Measurements from ENCODE around the gene ACTG1. TPM values are rescaled to one million over a fixed set of nuclear protein-coding genes. Genes with fewer than 3 reads are reported as not detected.
A peak's percentile ranks its signal among the peaks of the same experiment; 100 is the strongest.

Gene ACTG1
- total and polyA plus RNA-seq, 9 of the 15 experiments (the other 6 are each of a cell fraction or from before 2014, with no cell fraction given) = 224 to 1,775 (median 568) TPM

- TF ChIP-seq ZBTB43 (CRISPR knock-in tag; IDR thresholded peaks at IDR 0.05) (no peak), TRIM24 (IDR thresholded peaks at IDR 0.05) (no peak), FOXJ2 (tag; IDR thresholded peaks at IDR 0.05) (no peak), HDAC2 (IDR thresholded peaks at IDR 0.05) (0 out of 2 replicates have a peak, but pooled peaks have one; percentile 34), RAD51 (IDR thresholded peaks at IDR 0.05; ENCODE audit: borderline replicate concordance, low read depth) (no peak), VEZF1 (CRISPR knock-in tag; IDR thresholded peaks at IDR 0.05) (peak; percentile 84), ZFX (CRISPR knock-in tag; IDR thresholded peaks at IDR 0.05) (peak; percentile 46), KLF16 (IDR thresholded peaks at IDR 0.05) (no peak), ETV6 (IDR thresholded peaks at IDR 0.05; ENCODE audit: borderline replicate concordance in 1 of 2, low read depth in 2 of 2, low read length in 1 of 2) (no peak), ETV6 (CRISPR knock-in tag; IDR thresholded peaks at IDR 0.05; ENCODE audit: borderline replicate concordance) (no peak), PTBP1 (IDR thresholded peaks at IDR 0.05; ENCODE audit: low read depth, low read length) (no peak), SPI1 (IDR thresholded peaks at IDR 0.05; ENCODE audit: borderline replicate concordance, low read depth, low read length) (no peak), ZNF3 (CRISPR knock-in tag; IDR thresholded peaks at IDR 0.05) (no peak), CHCHD3 (CRISPR knock-in tag; IDR thresholded peaks at IDR 0.05) (no peak), CBFB (CRISPR knock-in tag; IDR thresholded peaks at IDR 0.05) (no peak)
Measured at GRCh38 chr17:81514739-81515529, 2.3 kb upstream of the ACTG1 start (continued).

Measured in K562 (cell line).